GM21528 (cell line): ENCODE measurements around the gene FXYD6.

Source experiments
- ATAC-seq: cut with Tn5 transposase; IDR thresholded peaks from one replicate; pipeline ENCODE4 v1.9.1; 2021; ENCODE audit warnings: mild to moderate bottlenecking, moderate library complexity; ENCODE audit not compliant: unreplicated experiment, low FRiP score

Gene FXYD6

GRCh38 chr11:117888139-117888566 lies 11.7 kb upstream of the FXYD6 start:
- ATAC-seq, result no peak

GRCh38 chr11:117887431-117888138 lies 11.1 kb upstream of the FXYD6 start:
- ATAC-seq, result no peak

- no peak for ATAC-seq
These were observed 9.3 kb upstream of the FXYD6 start for GRCh38 chr11:117885777-117886176.

- no peak for ATAC-seq
These were observed 8.5 kb upstream of the FXYD6 start for GRCh38 chr11:117884994-117885393.

GRCh38 chr11:117883063-117883462 lies 6.6 kb upstream of the FXYD6 start:
- ATAC-seq, result no peak

- ATAC-seq, result no peak
These were observed 6.0 kb upstream of the FXYD6 start for GRCh38 chr11:117882311-117882905.

GRCh38 chr11:117881217-117881616 lies 4.8 kb upstream of the FXYD6 start:
- no peak for ATAC-seq

GRCh38 chr11:117879516-117880480 lies 3.3 kb upstream of the FXYD6 start:
- ATAC-seq, result no peak

GRCh38 chr11:117878939-117879475 lies 2.5 kb upstream of the FXYD6 start:
- ATAC-seq, result no peak

- ATAC-seq, result no peak
These were observed 2.0 kb upstream of the FXYD6 start for GRCh38 chr11:117878314-117878938.

- ATAC-seq, result no peak
These were observed 794 bp upstream of the FXYD6 start for GRCh38 chr11:117877120-117877784.

GRCh38 chr11:117876059-117876340 lies 458 bp downstream of the FXYD6 start:
- ATAC-seq, result no peak

GRCh38 chr11:117875382-117876058 lies 938 bp downstream of the FXYD6 start:
- no peak for ATAC-seq

GRCh38 chr11:117874910-117875381 lies 1.5 kb downstream of the FXYD6 start:
- ATAC-seq, result no peak

GRCh38 chr11:117874253-117874909 lies 2.1 kb downstream of the FXYD6 start:
- ATAC-seq, result no peak

GRCh38 chr11:117873828-117874125 lies 2.7 kb downstream of the FXYD6 start:
- no peak for ATAC-seq

- ATAC-seq, result no peak
These were observed 3.3 kb downstream of the FXYD6 start for GRCh38 chr11:117872975-117873827.

GRCh38 chr11:117872420-117872961 lies 4.0 kb downstream of the FXYD6 start:
- no peak for ATAC-seq
